Spleen (tissue), 7 donors: ENCODE measurements around the gene UCHL5.

Source experiments
- POLR2AphosphoS5 ChIP-seq, 3 donors: sonication (generic); formaldehyde crosslinking; IDR thresholded peaks; one replicate each; pipeline ENCODE4 v1.5.1; 2017; ENCODE audit warnings: antibody characterized with exemption in 3 of 3
- TF ChIP-seq, protein P1 (sequence below), 11 experiments: fragments of 200-600 bp in 7 of 11; fragments of 450-650 bp in 4 of 11; sonication (generic) in 4 of 11; IDR thresholded peaks in 8 of 11; conservative IDR thresholded peaks in 3 of 11; 1 replicate in 7 of 11; 2 replicates in 4 of 11; pipeline versions ENCODE4 v1.4.0 to v1.8.0; 2016 to 2021; ENCODE audit warnings: antibody characterized with exemption in 11 of 11, inconsistent platforms in 4 of 11, mild to moderate bottlenecking in 1 of 11
- donor health status: DM: no; HTN: no; CAD: no; lungs with moderate emphysema.
- donor health status: DM: no; HTN: no; CAD: no.
- donor health status: DM: no; HTN: no; CAD: no.

DNA sequence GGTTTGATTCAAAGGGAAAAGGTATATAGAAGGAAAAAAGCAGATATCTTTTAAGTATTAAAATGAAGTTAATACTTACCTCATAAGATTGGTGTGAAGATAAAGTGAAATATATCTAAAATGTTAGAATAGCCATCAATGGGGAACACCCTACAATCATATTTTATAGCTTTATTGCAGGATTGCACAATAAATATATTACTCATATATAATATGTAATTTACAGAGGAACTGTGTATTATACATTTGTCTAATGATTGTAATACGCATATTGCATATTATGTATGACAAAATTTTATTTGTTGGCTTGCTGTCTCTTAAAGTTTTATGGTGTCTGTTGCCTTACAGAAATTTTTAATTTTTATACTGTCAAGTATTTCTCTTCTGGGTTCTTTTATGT is 47.8 kb downstream of the UCHL5 start:
- no peak for TF ChIP-seq POLR2AphosphoS5 (IDR thresholded peaks at IDR 0.05)
- TF ChIP-seq, protein P1, sequence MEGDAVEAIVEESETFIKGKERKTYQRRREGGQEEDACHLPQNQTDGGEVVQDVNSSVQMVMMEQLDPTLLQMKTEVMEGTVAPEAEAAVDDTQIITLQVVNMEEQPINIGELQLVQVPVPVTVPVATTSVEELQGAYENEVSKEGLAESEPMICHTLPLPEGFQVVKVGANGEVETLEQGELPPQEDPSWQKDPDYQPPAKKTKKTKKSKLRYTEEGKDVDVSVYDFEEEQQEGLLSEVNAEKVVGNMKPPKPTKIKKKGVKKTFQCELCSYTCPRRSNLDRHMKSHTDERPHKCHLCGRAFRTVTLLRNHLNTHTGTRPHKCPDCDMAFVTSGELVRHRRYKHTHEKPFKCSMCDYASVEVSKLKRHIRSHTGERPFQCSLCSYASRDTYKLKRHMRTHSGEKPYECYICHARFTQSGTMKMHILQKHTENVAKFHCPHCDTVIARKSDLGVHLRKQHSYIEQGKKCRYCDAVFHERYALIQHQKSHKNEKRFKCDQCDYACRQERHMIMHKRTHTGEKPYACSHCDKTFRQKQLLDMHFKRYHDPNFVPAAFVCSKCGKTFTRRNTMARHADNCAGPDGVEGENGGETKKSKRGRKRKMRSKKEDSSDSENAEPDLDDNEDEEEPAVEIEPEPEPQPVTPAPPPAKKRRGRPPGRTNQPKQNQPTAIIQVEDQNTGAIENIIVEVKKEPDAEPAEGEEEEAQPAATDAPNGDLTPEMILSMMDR (IDR thresholded peaks at IDR 0.05 in 8 of 11, conservative IDR thresholded peaks at IDR 0.05 in 3 of 11): no peak
